K562 (cell line): Measurements from ENCODE around the gene NRARP. TPM values are rescaled to one million over a fixed set of nuclear protein-coding genes. Genes with fewer than 3 reads are reported as not detected.
A peak's percentile ranks its signal among the peaks of the same experiment; 100 is the strongest.

Experiments used
- ATAC-seq: fragments of 200-7000 bp; cut with Tn5 transposase; 3 replicates; pipeline ENCODE4 v1.9.1; 2020; ENCODE audit warnings: moderate library complexity
- BruUV-seq: library from RNA; stranded (reverse); fragments of 400-500 nt; replicated peaks from 2 replicates; lab custom pipeline; 2021; lab: Mats Ljungman, UMichigan
- CTCF ChIA-PET: fragments of 300-600 bp; formaldehyde crosslinking; extraction: SDS; loops from one replicate; lab custom pipeline; 2021; ENCODE audit warnings: low intra/inter-chr PET ratio; lab: Yijun Ruan, JAX
- POLR2A ChIA-PET: fragments of 300-600, 350-650 bp; sonication (Branson Sonifier 250); formaldehyde crosslinking; extraction: SDS; loops from one replicate; lab custom pipeline; 2021; ENCODE audit warnings: antibody characterized with exemption, inconsistent platforms; lab: Yijun Ruan, JAX
- DNase-seq, 4 experiments: peaks; one replicate each; pipeline versions ENCODE4 v3.0.0 to v3.0.0-alpha.2; 2011 to 2018; ENCODE audit warnings: low spot score in 3 of 4, mixed read lengths in 3 of 4; ENCODE audit errors: extremely low read depth in 1 of 4
- FAIRE-seq: peaks from 2 replicates; lab custom pipeline; 2011; peaks lifted over from hg19 to GRCh38; lab: Jason Lieb, UNC
- H2AFZ ChIP-seq: 2 replicates; pipeline ENCODE4 v1.6.0; 2011; ENCODE audit warnings: low read depth, low read length, control low read depth, inconsistent platforms
- H3K27ac ChIP-seq: fragments of 200-600 bp; 3 replicates; pipeline ENCODE4 v1.8.0; 2011; ENCODE audit warnings: low read depth, mild to moderate bottlenecking, control low read depth, inconsistent platforms, low read length, moderate library complexity, mixed read lengths; ENCODE audit errors: extremely low read depth
- H3K27me3 ChIP-seq, 2 experiments: fragments of 300-600 bp in 1 of 2; 2 replicates in 1 of 2; 3 replicates in 1 of 2; pipeline versions ENCODE4 v1.6.0 to v1.8.0; 2011; ENCODE audit warnings: inconsistent platforms in 2 of 2, low read length in 2 of 2, mild to moderate bottlenecking in 1 of 2, mixed read lengths in 1 of 2, moderate library complexity in 1 of 2; ENCODE audit not compliant: control insufficient read depth in 2 of 2, insufficient read depth in 2 of 2
- H3K36me3 ChIP-seq: fragments of 300-600 bp; 3 replicates; pipeline ENCODE4 v1.8.0; 2011; ENCODE audit warnings: mild to moderate bottlenecking, low read length, inconsistent platforms; ENCODE audit not compliant: control insufficient read depth, insufficient read depth
- H3K4me1 ChIP-seq, 2 experiments: fragments of 200-600 bp in 1 of 2; replicated peaks in 1 of 2; 2 replicates in 1 of 2; 3 replicates in 1 of 2; pipeline versions ENCODE4 v1.5.1 to v1.8.0; 2011; ENCODE audit warnings: inconsistent platforms in 2 of 2, low read length in 2 of 2, mild to moderate bottlenecking in 1 of 2, mixed read lengths in 1 of 2, moderate library complexity in 1 of 2; ENCODE audit not compliant: control insufficient read depth in 2 of 2, insufficient read depth in 2 of 2
- H3K4me2 ChIP-seq: 2 replicates; pipeline ENCODE4 v1.6.1; 2011; ENCODE audit warnings: low read length, control low read depth, inconsistent platforms, mixed read lengths; ENCODE audit not compliant: insufficient read depth
- H3K4me3 ChIP-seq: fragments of 200-600 bp; sonication (generic), shearing (Covaris generic); 2 replicates; pipeline ENCODE4 v1.5.1; 2016; ENCODE audit warnings: control low read depth, inconsistent platforms
- H3K79me2 ChIP-seq: fragments of 200-600 bp; 3 replicates; pipeline ENCODE4 v1.8.0; 2011; ENCODE audit warnings: low read length, inconsistent platforms; ENCODE audit not compliant: control insufficient read depth, insufficient read depth
- H3K9ac ChIP-seq, 2 experiments: 2 replicates each; pipeline versions ENCODE4 v1.6.0 to v1.6.1; 2011; ENCODE audit warnings: low read depth in 2 of 2, low read length in 2 of 2, control low read depth in 1 of 2, inconsistent platforms in 1 of 2, mild to moderate bottlenecking in 1 of 2, mixed read lengths in 1 of 2; ENCODE audit not compliant: insufficient read depth in 1 of 2
- H3K9me1 ChIP-seq: one replicate; pipeline ENCODE4 v1.6.0; 2011; ENCODE audit warnings: inconsistent platforms, mild to moderate bottlenecking, low read length, moderate library complexity; ENCODE audit not compliant: control insufficient read depth, insufficient read depth
- H3K9me3 ChIP-seq: replicated peaks from 2 replicates; pipeline ENCODE4 v1.5.1; 2011; ENCODE audit warnings: low read depth, low read length, inconsistent platforms; ENCODE audit not compliant: control insufficient read depth, insufficient read depth
- H4K20me1 ChIP-seq: replicated peaks from 2 replicates; pipeline ENCODE4 v1.6.1; 2011; ENCODE audit warnings: low read length, inconsistent platforms, mixed read lengths; ENCODE audit not compliant: control insufficient read depth, insufficient read depth
- CBX5 ChIP-seq: IDR thresholded peaks from 2 replicates; pipeline ENCODE4 v1.6.1; 2014; ENCODE audit warnings: low read depth, borderline replicate concordance
- ESRRB ChIP-seq: fragments of 250-450 bp; sonication (Bioruptor Pico); IDR thresholded peaks from 2 replicates; pipeline ENCODE4 v1.5.0; 2020; ENCODE audit warnings: mild to moderate bottlenecking, moderate library complexity, borderline replicate concordance
- JUN ChIP-seq, 2 experiments: sonication (generic) in 1 of 2; formaldehyde crosslinking in 1 of 2; IDR thresholded peaks; 2 replicates each; pipeline versions ENCODE4 v1.6.1 to v1.8.0; 2012 to 2022; ENCODE audit warnings: borderline replicate concordance in 2 of 2, mild to moderate bottlenecking in 2 of 2, improper control_type of control experiment in 1 of 2, low read depth in 1 of 2, low read length in 1 of 2, missing genetic modification reagents in 1 of 2
- NFATC3 ChIP-seq: fragments of 450-650 bp; IDR thresholded peaks from 2 replicates; pipeline ENCODE4 v1.6.1; 2017; ENCODE audit warnings: mild to moderate bottlenecking
- PCBP1 ChIP-seq: fragments of 200-400 bp; formaldehyde crosslinking; IDR thresholded peaks from 2 replicates; pipeline ENCODE4 v1.6.1; 2018; ENCODE audit warnings: mild to moderate bottlenecking, low read depth, low read length; ENCODE audit not compliant: poor library complexity, severe bottlenecking
- POLR2B ChIP-seq: fragments of 450-650 bp; IDR thresholded peaks from 2 replicates; pipeline ENCODE4 v1.6.1; 2018; ENCODE audit warnings: low read depth; ENCODE audit not compliant: partially characterized antibody
- POLR2G ChIP-seq: fragments of 200-400 bp; formaldehyde crosslinking; IDR thresholded peaks from 2 replicates; pipeline ENCODE4 v1.6.1; 2017; ENCODE audit warnings: low read depth, mild to moderate bottlenecking, antibody characterized with exemption, low read length, moderate library complexity
- PYGO2 ChIP-seq: fragments of 450-650 bp; IDR thresholded peaks from 2 replicates; pipeline ENCODE4 v1.6.1; 2016; ENCODE audit warnings: mild to moderate bottlenecking, missing genetic modification characterization, moderate library complexity, missing compliant biosample characterization
- RBFOX2 ChIP-seq: fragments of 200-400 bp; formaldehyde crosslinking; IDR thresholded peaks from 2 replicates; pipeline ENCODE4 v1.6.1; 2017; ENCODE audit warnings: low read depth, mild to moderate bottlenecking, low read length, moderate library complexity
- RBM39 ChIP-seq: fragments of 200-400 bp; formaldehyde crosslinking; optimal IDR thresholded peaks from 2 replicates; pipeline ENCODE3; 2018; ENCODE audit warnings: low read depth, low read length
- SNIP1 ChIP-seq: fragments of 450-650 bp; IDR thresholded peaks from 2 replicates; pipeline ENCODE4 v1.7.1; 2017; ENCODE audit warnings: low read depth, mild to moderate bottlenecking
- SREBF1 ChIP-seq: fragments of 150-350 bp; IDR thresholded peaks from 2 replicates; pipeline ENCODE4 v1.6.1; 2014; ENCODE audit warnings: antibody characterized with exemption, low read depth, low read length, borderline replicate concordance
- ZFPM2 ChIP-seq: fragments of 250-450 bp; sonication (Bioruptor Pico); IDR thresholded peaks from 2 replicates; pipeline ENCODE4 v1.5.1; 2022; ENCODE audit warnings: mild to moderate bottlenecking
- ZNF449 ChIP-seq: fragments of 250-450 bp; sonication (Bioruptor Pico); IDR thresholded peaks from 2 replicates; pipeline ENCODE4 v1.8.0; 2022; ENCODE audit warnings: moderate library complexity, mild to moderate bottlenecking, inconsistent platforms
- ZNF512 ChIP-seq: IDR thresholded peaks from 2 replicates; pipeline ENCODE4 v1.6.1; 2016; ENCODE audit warnings: missing genetic modification characterization, missing compliant biosample characterization
- WGBS: fragments of 100-300 bp; shearing (Covaris generic); methylation state at CpG from one replicate; pipeline ENCODE4 v1.1.6; 2016; ENCODE audit warnings: low coverage, mixed read lengths; ENCODE audit not compliant: insufficient coverage; ENCODE audit errors: missing lambda C conversion rate; 5-methylcytosine and 5-hydroxymethylcytosine counted together
- in situ Hi-C: fragments of 300-500 bp; cut with MboI; formaldehyde crosslinking; loops from 4 replicates; pipeline ENCODE4 v1.15.0; 2018; ENCODE audit warnings: inconsistent platforms, mixed read lengths
- intact Hi-C: fragments of 100-400 bp; cut with micrococcal nuclease; formaldehyde crosslinking; loops from 2 replicates; pipeline ENCODE4 v1.14.2; 2022
- polyA plus RNA-seq, 8 experiments: library from polyadenylated mRNA; depleted of rRNA in 4 of 8; stranded (reverse) in 5 of 8; unstranded in 3 of 8; fragments of >200 nt; fragmentation: Nextera tagmentation in 2 of 8; fragmentation: Illumina TruSeq in 1 of 8; extraction: Ambion mirVana in 2 of 8; extraction: Trizol in 1 of 8; gene quantifications; 2 replicates each; pipeline versions ENCODE4 v1.2.1 to v1.2.3, GENCODE V29; 2011 to 2014; ENCODE audit warnings: inconsistent platforms in 1 of 8, missing spikeins in 1 of 8
- total RNA-seq, 7 experiments: library from RNA; depleted of rRNA in 6 of 7; stranded (reverse); fragments of >200 nt in 6 of 7; fragmentation: Illumina TruSeq in 2 of 7; extraction: Trizol in 2 of 7; gene quantifications; 2 replicates each; pipeline versions ENCODE4 v1.2.1 to v1.2.3, GENCODE V29; 2011 to 2021; ENCODE audit warnings: low replicate concordance in 1 of 7
- TF ChIP-seq, protein P1 (sequence below): sonication (generic); formaldehyde crosslinking; IDR thresholded peaks from 2 replicates; pipeline ENCODE4 v1.8.1; 2023; ENCODE audit warnings: mild to moderate bottlenecking, missing genetic modification reagents

NRARP gene
- total and polyA plus RNA-seq, 9 of the 15 experiments (the other 6 are each of a cell fraction or from before 2014, with no cell fraction given) = 2.0 to 24.5 (median 7.2) TPM; not detected in 2

- Histone ChIP-seq H3K4me1 (peaks cover 17 to 70% of the 10 kb centered on the region in 2 experiments), H3K9me1 (no peaks in the 10 kb centered on the region), H3K27me3 (no peaks in the 10 kb centered on the region), H3K4me2 (no peak overlapping the region), H2AFZ (no peak overlapping the region), H3K27ac (no peak overlapping the region), H3K9me3 (no peaks in the 10 kb centered on the region), H3K79me2 (peaks cover 37% of the 10 kb centered on the region), H3K36me3 (peaks cover 44% of the 10 kb centered on the region; the same call in 1 of the 3 replicates), H3K9ac (peak overlapping the region in 1 of 2 experiments; percentile 45; a peak in 1 of 4 replicates), H3K4me3 (no peak overlapping the region), H4K20me1 (no peaks in the 10 kb centered on the region)
- POLR2A ChIA-PET = interaction anchor here (0.7 to 0.8 kb wide), 2 partner anchors 19 to 23 kb away, joined by 3 to 4 read pairs; partner anchors contain the start of gene NRARP
- intact Hi-C loops = no loop called here
- FAIRE-seq (no peak), ATAC-seq (no peak), DNase-seq (no peak)
- in situ Hi-C loops = no loop called here
- WGBS = 89% methylated on average over 13 of the region's 41 CpGs
- CTCF ChIA-PET = no interaction called here
- no TSS peak for BruUV-seq
- TF ChIP-seq POLR2B (no peak), ESRRB (CRISPR knock-in tag) (no peak), ZFPM2 (CRISPR knock-in tag) (no peak), ZNF512 (no peak), NFATC3 (no peak), JUN (IDR thresholded peaks at IDR 0.05; ENCODE audit: borderline replicate concordance, low read depth, low read length) (no peak), JUN (CRISPR knock-in tag; IDR thresholded peaks at IDR 0.05; ENCODE audit: borderline replicate concordance) (no peak), PYGO2 (tag) (no peak), PCBP1 (no peak), RBFOX2 (0 out of 2 replicates have a peak, but pooled peaks have one; percentile 10), SREBF1 (no peak), POLR2G (0 out of 2 replicates have a peak, but pooled peaks have one; percentile 9), CBX5 (no peak), RBM39 (no peak), ZNF449 (CRISPR knock-in tag) (no peak), SNIP1 (no peak)
- TF ChIP-seq, protein P1, sequence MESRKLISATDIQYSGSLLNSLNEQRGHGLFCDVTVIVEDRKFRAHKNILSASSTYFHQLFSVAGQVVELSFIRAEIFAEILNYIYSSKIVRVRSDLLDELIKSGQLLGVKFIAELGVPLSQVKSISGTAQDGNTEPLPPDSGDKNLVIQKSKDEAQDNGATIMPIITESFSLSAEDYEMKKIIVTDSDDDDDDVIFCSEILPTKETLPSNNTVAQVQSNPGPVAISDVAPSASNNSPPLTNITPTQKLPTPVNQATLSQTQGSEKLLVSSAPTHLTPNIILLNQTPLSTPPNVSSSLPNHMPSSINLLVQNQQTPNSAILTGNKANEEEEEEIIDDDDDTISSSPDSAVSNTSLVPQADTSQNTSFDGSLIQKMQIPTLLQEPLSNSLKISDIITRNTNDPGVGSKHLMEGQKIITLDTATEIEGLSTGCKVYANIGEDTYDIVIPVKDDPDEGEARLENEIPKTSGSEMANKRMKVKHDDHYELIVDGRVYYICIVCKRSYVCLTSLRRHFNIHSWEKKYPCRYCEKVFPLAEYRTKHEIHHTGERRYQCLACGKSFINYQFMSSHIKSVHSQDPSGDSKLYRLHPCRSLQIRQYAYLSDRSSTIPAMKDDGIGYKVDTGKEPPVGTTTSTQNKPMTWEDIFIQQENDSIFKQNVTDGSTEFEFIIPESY = peak; percentile 70; the same call in 1 of the 2 replicates
These were observed 22.2 kb downstream of the NRARP start for GRCh38 chr9:137279741-137280473.
